ENCODE data around the gene IFTAP.

- TF ChIP-seq POLR2A (IDR thresholded peaks at IDR 0.05; ENCODE audit: low read length) (no peak), GATA1 (IDR thresholded peaks at IDR 0.05; ENCODE audit: low read depth, low read length) (no peak)
Observed at GRCh38 chr11:36699271-36699670, 105.0 kb downstream of the IFTAP start.

All from erythroblast (primary cell).